Mesodermal cell (in vitro differentiated cells): ENCODE measurements around the gene PCDHGA9.
A peak's percentile ranks its signal among the peaks of the same experiment; 100 is the strongest.
"Not testable (repeated sequence)": the region's sequence is repeated elsewhere in the genome, so short reads cannot be mapped to it uniquely, and the experiment has no call there.

ENCODE experiments used
- H3K27ac ChIP-seq: 2 replicates; pipeline ENCODE4 v1.7.0; 2013; ENCODE audit warnings: mild to moderate bottlenecking, low read depth, low read length, moderate library complexity; ENCODE audit not compliant: severe bottlenecking
- H3K36me3 ChIP-seq: 2 replicates; pipeline ENCODE4 v1.7.1; 2013; ENCODE audit warnings: mild to moderate bottlenecking, low read length, moderate library complexity; ENCODE audit not compliant: control insufficient read depth, insufficient read depth
- H3K4me1 ChIP-seq: one replicate; pipeline ENCODE4 v1.7.1; 2013; ENCODE audit warnings: mild to moderate bottlenecking, low read length; ENCODE audit not compliant: insufficient read depth, control insufficient read depth, poor library complexity, severe bottlenecking
- H3K4me3 ChIP-seq: 2 replicates; pipeline ENCODE4 v1.7.0; 2013; ENCODE audit warnings: low read length, control low read depth, mild to moderate bottlenecking; ENCODE audit not compliant: insufficient read depth, poor library complexity, severe bottlenecking; ENCODE audit errors: extremely low read depth
- H3K9me3 ChIP-seq: 2 replicates; pipeline ENCODE4 v1.7.1; 2013; ENCODE audit warnings: mild to moderate bottlenecking, low read length, moderate library complexity; ENCODE audit not compliant: control insufficient read depth
- WGBS, 2 experiments: methylation state at CpG; one replicate each; pipeline ENCODE4 v1.1.5; 2013; ENCODE audit warnings: missing lambda C conversion rate in 2 of 2; ENCODE audit not compliant: insufficient coverage in 2 of 2; 5-methylcytosine and 5-hydroxymethylcytosine counted together

PCDHGA9 gene

DNA sequence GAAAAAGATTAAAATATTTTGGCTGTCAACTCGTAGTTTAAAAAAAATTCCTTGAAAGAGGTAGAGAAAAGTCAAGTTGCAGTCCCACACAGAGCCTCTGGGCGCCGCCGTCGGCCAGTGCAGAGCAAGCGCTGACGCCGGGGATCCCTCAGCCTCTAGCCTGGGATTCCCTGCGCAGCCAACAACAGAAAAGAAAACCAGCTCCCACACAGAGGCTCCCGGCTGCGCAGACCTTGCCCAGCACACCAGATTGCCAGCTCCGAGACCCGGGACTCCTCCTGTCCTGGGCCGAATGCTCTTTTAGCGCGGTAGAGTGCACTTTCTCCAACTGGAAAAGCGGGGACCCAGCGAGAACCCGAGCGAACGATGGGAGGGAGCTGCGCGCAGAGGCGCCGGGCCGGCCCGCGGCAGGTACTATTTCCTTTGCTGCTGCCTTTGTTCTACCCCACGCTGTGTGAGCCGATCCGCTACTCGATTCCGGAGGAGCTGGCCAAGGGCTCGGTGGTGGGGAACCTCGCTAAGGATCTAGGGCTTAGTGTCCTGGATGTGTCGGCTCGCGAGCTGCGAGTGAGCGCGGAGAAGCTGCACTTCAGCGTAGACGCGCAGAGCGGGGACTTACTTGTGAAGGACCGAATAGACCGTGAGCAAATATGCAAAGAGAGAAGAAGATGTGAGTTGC, 15.1 kb downstream of the PCDHGA9 start, which contains the start of gene PCDHGB7:
Gene PCDHGB7 (plus strand): TSS at position 184 of the 679 bp plus-strand sequence. CDS start 183 bp downstream, at position 367.
- WGBS, 2 experiments = 71% methylated on average over 29 to 35 of the region's 47 CpGs
- H3K27ac ChIP-seq, H3K4me1 ChIP-seq: not testable (repeated sequence)
- Histone ChIP-seq H3K36me3 (peaks cover 76% of the 10 kb centered on the region), H3K4me3 (peak within 1 kb of the TSS; percentile 28), H3K9me3 (peaks cover 72% of the 10 kb centered on the region)

DNA sequence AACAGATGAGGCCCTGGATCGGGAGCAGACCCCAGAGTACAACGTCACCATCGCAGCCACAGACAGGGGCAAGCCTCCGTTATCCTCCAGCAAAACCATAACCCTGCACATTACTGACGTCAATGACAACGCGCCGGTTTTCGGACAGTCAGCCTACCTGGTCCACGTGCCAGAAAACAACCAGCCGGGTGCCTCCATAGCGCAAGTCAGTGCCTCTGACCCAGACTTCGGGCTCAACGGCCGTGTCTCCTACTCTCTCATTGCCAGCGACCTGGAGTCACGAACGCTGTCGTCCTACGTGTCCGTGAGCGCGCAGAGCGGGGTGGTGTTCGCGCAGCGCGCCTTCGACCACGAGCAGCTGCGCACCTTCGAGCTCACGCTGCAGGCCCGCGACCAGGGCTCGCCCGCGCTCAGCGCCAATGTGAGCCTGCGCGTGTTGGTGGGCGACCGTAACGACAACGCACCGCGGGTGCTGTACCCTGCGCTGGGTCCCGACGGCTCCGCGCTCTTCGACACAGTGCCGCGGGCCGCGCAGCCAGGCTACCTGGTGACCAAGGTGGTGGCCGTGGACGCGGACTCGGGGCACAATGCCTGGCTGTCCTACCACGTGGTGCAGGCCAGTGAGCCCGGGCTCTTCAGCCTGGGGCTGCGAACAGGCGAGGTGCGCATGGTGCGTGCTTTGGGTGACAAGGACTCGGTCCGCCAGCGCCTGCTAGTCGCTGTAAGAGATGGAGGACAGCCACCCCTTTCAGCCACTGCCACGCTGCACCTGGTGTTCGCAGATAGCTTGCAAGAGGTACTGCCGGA, 16.7 kb downstream of the PCDHGA9 start:
- Histone ChIP-seq H3K4me1 (no peaks in the 10 kb centered on the region), H3K27ac (no peak overlapping the region), H3K4me3 (no peak overlapping the region), H3K9me3 (peaks cover 69% of the 10 kb centered on the region), H3K36me3 (peaks cover 70% of the 10 kb centered on the region)
- WGBS, 2 experiments = 96 to 97% methylated on average over 74 of the region's 74 CpGs

DNA sequence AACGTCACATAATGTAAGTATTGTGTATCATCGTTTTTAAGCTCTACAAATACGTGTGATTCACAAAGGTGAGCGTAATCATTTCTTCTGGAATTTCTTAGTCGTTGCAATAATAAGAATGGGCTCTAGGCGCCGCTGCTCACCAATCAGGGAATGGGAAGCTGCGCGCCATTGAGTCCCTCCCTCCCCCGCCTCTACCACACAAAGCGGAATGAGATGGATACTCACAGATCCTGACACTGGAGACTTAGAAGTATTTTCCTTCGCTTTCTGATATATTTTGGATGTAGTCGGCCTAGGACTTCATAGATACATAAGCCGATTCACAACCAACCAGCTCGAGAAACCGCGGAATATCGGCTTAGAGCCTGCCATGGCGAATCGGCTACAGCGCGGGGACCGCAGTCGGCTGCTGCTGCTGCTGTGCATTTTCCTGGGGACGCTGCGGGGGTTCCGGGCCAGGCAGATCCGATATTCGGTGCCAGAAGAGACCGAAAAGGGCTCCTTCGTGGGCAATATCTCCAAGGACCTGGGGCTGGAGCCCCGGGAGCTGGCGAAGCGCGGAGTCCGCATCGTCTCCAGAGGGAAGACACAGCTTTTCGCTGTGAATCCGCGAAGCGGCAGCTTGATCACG, 18.4 kb downstream of the PCDHGA9 start, which contains the start of gene PCDHGA11:
Gene PCDHGA11 (plus strand): TSS at position 197 of the 634 bp plus-strand sequence. CDS start 177 bp downstream, at position 374.
- 90 to 95% methylated on average over 39 to 41 of the region's 42 CpGs for WGBS, 2 experiments
- Histone ChIP-seq H3K36me3 (peaks cover 75% of the 10 kb centered on the region), H3K9me3 (peaks cover 72% of the 10 kb centered on the region)

DNA sequence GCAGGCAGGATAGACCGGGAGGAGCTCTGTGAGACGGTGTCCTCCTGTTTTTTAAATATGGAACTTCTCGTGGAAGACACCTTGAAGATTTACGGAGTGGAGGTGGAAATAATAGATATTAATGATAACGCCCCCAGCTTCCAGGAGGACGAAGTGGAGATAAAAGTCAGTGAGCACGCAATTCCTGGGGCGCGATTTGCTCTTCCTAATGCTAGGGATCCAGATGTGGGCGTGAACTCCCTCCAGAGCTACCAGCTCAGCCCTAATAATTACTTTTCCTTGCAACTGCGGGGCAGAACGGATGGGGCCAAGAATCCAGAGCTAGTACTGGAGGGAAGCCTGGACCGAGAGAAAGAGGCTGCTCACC, 18.9 kb downstream of the PCDHGA9 start:
- no peaks in the 10 kb centered on the region for H3K4me1 ChIP-seq
- H3K27ac ChIP-seq = no peak overlapping the region
- H3K9me3 ChIP-seq = peaks cover 74% of the 10 kb centered on the region
- H3K36me3 ChIP-seq = peaks cover 78% of the 10 kb centered on the region
- H3K4me3 ChIP-seq = no peak overlapping the region
- 94 to 98% methylated on average over 10 to 13 of the region's 13 CpGs for WGBS, 2 experiments

More for the DNA sequence above, 18.4 kb downstream of the PCDHGA9 start, which contains the start of gene PCDHGA11:
- Histone ChIP-seq H3K27ac (no peak within 1 kb of the TSS), H3K4me3 (no peak within 1 kb of the TSS), H3K4me1 (no peaks in the 10 kb centered on the region)

DNA sequence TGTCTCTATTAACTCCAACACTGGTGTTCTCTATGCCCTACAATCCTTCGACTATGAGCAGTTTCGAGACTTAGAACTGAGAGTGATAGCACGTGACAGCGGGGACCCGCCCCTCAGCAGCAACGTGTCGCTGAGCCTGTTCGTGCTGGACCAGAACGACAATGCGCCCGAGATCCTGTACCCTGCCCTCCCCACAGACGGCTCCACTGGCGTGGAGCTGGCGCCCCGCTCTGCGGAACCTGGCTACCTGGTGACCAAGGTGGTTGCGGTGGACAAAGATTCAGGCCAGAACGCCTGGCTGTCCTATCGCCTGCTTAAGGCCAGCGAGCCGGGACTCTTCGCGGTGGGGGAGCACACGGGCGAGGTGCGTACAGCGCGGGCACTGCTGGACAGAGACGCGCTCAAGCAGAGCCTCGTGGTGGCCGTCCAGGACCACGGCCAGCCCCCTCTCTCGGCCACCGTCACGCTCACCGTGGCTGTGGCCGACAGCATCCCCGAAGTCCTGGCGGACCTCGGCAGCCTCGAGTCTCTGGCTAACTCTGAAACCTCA, 20.2 kb downstream of the PCDHGA9 start:
- Histone ChIP-seq H3K4me1 (no peaks in the 10 kb centered on the region), H3K9me3 (peaks cover 81% of the 10 kb centered on the region), H3K36me3 (peaks cover 86% of the 10 kb centered on the region), H3K27ac (no peak overlapping the region), H3K4me3 (no peak overlapping the region)
- WGBS, 2 experiments = 96 to 98% methylated on average over 37 to 42 of the region's 42 CpGs

DNA sequence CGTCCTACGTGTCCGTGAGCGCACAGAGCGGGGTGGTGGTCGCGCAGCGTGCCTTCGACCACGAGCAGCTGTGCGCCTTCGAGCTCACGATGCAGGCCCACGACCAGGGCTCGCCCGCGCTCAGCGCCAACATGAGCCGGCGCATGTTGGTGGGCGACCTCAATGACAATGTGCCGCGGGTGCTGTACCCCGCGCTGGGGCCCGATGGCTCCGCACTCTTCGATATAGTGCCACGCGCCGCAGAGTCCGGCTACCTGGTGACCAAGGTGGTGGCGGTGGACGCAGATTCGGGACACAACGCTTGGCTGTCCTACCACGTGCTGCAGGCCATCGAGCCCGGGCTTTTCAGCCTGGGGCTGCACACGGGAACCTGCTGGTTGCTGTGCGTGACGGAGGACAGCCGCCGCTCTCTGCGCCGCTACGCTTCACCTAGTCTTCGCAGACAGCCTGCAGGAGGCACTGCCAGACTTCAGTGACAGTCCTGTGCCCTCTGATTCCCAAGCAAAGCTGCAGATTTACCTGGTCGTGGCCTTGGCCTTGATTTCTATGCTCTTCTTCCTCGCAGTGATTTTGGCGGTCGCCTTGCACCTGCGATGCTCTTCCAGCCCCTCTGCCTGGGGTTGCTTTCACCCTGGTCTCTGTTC, 25.3 kb downstream of the PCDHGA9 start:
- Histone ChIP-seq H3K4me3 (no peak overlapping the region), H3K9me3 (peaks cover 69% of the 10 kb centered on the region)

DNA sequence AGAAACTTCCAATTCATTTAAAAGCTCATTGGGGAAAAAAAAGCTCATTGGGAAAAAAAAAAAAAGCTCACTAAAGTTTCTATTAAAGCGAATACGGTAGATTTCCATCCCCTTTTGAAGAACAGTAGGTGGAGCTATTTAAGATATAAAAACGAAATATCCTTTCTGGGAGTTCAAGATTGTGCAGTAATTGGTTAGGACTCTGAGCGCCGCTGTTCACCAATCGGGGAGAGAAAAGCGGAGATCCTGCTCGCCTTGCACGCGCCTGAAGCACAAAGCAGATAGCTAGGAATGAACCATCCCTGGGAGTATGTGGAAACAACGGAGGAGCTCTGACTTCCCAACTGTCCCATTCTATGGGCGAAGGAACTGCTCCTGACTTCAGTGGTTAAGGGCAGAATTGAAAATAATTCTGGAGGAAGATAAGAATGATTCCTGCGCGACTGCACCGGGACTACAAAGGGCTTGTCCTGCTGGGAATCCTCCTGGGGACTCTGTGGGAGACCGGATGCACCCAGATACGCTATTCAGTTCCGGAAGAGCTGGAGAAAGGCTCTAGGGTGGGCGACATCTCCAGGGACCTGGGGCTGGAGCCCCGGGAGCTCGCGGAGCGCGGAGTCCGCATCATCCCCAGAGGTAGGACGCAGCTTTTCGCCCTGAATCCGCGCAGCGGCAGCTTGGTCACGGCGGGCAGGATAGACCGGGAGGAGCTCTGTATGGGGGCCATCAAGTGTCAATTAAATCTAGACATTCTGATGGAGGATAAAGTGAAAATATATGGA, 27.9 kb downstream of the PCDHGA9 start, which contains the start of gene PCDHGA12:
Gene PCDHGA12 (plus strand): TSS at position 176 of the 782 bp plus-strand sequence. CDS start 253 bp downstream, at position 429.
- Histone ChIP-seq H3K27ac (no peak within 1 kb of the TSS), H3K36me3 (peaks cover 65% of the 10 kb centered on the region), H3K9me3 (peaks cover 57% of the 10 kb centered on the region), H3K4me3 (no peak within 1 kb of the TSS), H3K4me1 (no peaks in the 10 kb centered on the region)
- 95% methylated on average over 30 of the region's 33 CpGs for WGBS, 2 experiments

More for the DNA sequence above, 25.3 kb downstream of the PCDHGA9 start:
- Histone ChIP-seq H3K4me1 (no peaks in the 10 kb centered on the region), H3K36me3 (peaks cover 71% of the 10 kb centered on the region), H3K27ac (no peak overlapping the region)
- WGBS, 2 experiments = 97 to 98% methylated on average over 52 to 53 of the region's 53 CpGs

DNA sequence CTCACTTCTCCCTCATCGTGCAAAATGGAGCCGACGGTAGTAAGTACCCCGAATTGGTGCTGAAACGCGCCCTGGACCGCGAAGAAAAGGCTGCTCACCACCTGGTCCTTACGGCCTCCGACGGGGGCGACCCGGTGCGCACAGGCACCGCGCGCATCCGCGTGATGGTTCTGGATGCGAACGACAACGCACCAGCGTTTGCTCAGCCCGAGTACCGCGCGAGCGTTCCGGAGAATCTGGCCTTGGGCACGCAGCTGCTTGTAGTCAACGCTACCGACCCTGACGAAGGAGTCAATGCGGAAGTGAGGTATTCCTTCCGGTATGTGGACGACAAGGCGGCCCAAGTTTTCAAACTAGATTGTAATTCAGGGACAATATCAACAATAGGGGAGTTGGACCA, 28.7 kb downstream of the PCDHGA9 start:
- Histone ChIP-seq H3K4me3 (no peak overlapping the region), H3K36me3 (peaks cover 57% of the 10 kb centered on the region), H3K27ac (no peak overlapping the region), H3K9me3 (peaks cover 52% of the 10 kb centered on the region), H3K4me1 (no peaks in the 10 kb centered on the region)
- WGBS, 2 experiments = 97 to 99% methylated on average over 35 to 37 of the region's 37 CpGs

DNA sequence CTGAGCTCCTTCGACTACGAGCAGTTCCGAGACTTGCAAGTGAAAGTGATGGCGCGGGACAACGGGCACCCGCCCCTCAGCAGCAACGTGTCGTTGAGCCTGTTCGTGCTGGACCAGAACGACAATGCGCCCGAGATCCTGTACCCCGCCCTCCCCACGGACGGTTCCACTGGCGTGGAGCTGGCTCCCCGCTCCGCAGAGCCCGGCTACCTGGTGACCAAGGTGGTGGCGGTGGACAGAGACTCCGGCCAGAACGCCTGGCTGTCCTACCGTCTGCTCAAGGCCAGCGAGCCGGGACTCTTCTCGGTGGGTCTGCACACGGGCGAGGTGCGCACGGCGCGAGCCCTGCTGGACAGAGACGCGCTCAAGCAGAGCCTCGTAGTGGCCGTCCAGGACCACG, 29.7 kb downstream of the PCDHGA9 start:
- H3K4me1 ChIP-seq, H3K4me3 ChIP-seq, H3K27ac ChIP-seq: not testable (repeated sequence)
- Histone ChIP-seq H3K9me3 (peaks cover 42% of the 10 kb centered on the region), H3K36me3 (peaks cover 47% of the 10 kb centered on the region)
- WGBS, 2 experiments = 98 to 99% methylated on average over 21 to 27 of the region's 38 CpGs
